GM18858 (cell line): ENCODE measurements around the gene DCAF6.
A peak's percentile ranks its signal among the peaks of the same experiment; 100 is the strongest.
"Not testable (repeated sequence)": the region's sequence is repeated elsewhere in the genome, so short reads cannot be mapped to it uniquely, and the experiment has no call there.

ENCODE experiments used
- ATAC-seq: cut with Tn5 transposase; IDR thresholded peaks from one replicate; pipeline ENCODE4 v1.9.1; 2021; ENCODE audit not compliant: unreplicated experiment

The DCAF6 gene

GRCh38 chr1:167936068-167936929, at the start of gene DCAF6:
Gene DCAF6 (plus strand): TSS chr1:167936683. CDS start chr1:167936912, 229 bp downstream.
- peak; percentile 80 for ATAC-seq

- not testable (repeated sequence) for ATAC-seq
Measured at GRCh38 chr1:167887187-167887586, 49.3 kb upstream of the DCAF6 start.

GRCh38 chr1:167890400-167890799, 46.1 kb upstream of the DCAF6 start:
- ATAC-seq: no peak

GRCh38 chr1:167893798-167894197, 42.7 kb upstream of the DCAF6 start:
- ATAC-seq: no peak

GRCh38 chr1:167898578-167899222, 37.8 kb upstream of the DCAF6 start:
- ATAC-seq: no peak

GRCh38 chr1:167899253-167899681, 37.2 kb upstream of the DCAF6 start:
- peak; percentile 88 for ATAC-seq

GRCh38 chr1:167900907-167901306, 35.6 kb upstream of the DCAF6 start:
- no peak for ATAC-seq

- ATAC-seq: no peak
Measured at GRCh38 chr1:167904652-167905130, 31.8 kb upstream of the DCAF6 start.

GRCh38 chr1:167905182-167905581, 31.3 kb upstream of the DCAF6 start:
- ATAC-seq: no peak

- no peak for ATAC-seq
Measured at GRCh38 chr1:167905671-167906070, 30.8 kb upstream of the DCAF6 start.

- no peak for ATAC-seq
Measured at GRCh38 chr1:167909691-167910180, 26.7 kb upstream of the DCAF6 start.

GRCh38 chr1:167910530-167910929, 26.0 kb upstream of the DCAF6 start:
- ATAC-seq: no peak

GRCh38 chr1:167911413-167911812, 25.1 kb upstream of the DCAF6 start:
- no peak for ATAC-seq

GRCh38 chr1:167912294-167912693, 24.2 kb upstream of the DCAF6 start:
- no peak for ATAC-seq

- ATAC-seq: no peak
Measured at GRCh38 chr1:167913895-167914496, 22.5 kb upstream of the DCAF6 start, which contains the start of gene ADCY10. Gene ADCY10 (minus strand): TSS chr1:167914134. CDS start chr1:167905140, 8,994 bp downstream.

- no peak for ATAC-seq
Measured at GRCh38 chr1:167915569-167915968, 20.9 kb upstream of the DCAF6 start.

- ATAC-seq: no peak
Measured at GRCh38 chr1:167916766-167917511, 19.5 kb upstream of the DCAF6 start.

- ATAC-seq: peak; percentile 40
Measured at GRCh38 chr1:167922023-167922422, 14.5 kb upstream of the DCAF6 start.

GRCh38 chr1:167922611-167923074, 13.8 kb upstream of the DCAF6 start:
- no peak for ATAC-seq

GRCh38 chr1:167923324-167924056, 13.0 kb upstream of the DCAF6 start:
- no peak for ATAC-seq
